Fibroblast of lung (primary cell): ENCODE data around the gene HDAC4.

Source experiments
- EZH2 ChIP-seq: IDR thresholded peaks from 2 replicates; pipeline ENCODE4 v1.5.1; 2012; ENCODE audit warnings: low read length, control low read depth, mild to moderate bottlenecking; ENCODE audit errors: missing control alignments
- TF ChIP-seq, protein P1 (sequence below), 2 donors: IDR thresholded peaks in 1 of 2; conservative IDR thresholded peaks in 1 of 2; 1 replicate in 1 of 2; 2 replicates in 1 of 2; pipeline ENCODE4 v1.5.1; 2011 to 2012; ENCODE audit warnings: low read length in 2 of 2, control low read depth in 1 of 2, inconsistent platforms in 1 of 2, low read depth in 1 of 2, mild to moderate bottlenecking in 1 of 2

GRCh38 chr2:239436669-239437335, 36.0 kb upstream of the HDAC4 start:
- TF ChIP-seq, protein P1, sequence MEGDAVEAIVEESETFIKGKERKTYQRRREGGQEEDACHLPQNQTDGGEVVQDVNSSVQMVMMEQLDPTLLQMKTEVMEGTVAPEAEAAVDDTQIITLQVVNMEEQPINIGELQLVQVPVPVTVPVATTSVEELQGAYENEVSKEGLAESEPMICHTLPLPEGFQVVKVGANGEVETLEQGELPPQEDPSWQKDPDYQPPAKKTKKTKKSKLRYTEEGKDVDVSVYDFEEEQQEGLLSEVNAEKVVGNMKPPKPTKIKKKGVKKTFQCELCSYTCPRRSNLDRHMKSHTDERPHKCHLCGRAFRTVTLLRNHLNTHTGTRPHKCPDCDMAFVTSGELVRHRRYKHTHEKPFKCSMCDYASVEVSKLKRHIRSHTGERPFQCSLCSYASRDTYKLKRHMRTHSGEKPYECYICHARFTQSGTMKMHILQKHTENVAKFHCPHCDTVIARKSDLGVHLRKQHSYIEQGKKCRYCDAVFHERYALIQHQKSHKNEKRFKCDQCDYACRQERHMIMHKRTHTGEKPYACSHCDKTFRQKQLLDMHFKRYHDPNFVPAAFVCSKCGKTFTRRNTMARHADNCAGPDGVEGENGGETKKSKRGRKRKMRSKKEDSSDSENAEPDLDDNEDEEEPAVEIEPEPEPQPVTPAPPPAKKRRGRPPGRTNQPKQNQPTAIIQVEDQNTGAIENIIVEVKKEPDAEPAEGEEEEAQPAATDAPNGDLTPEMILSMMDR (conservative IDR thresholded peaks at IDR 0.05 in 1 of 2, IDR thresholded peaks at IDR 0.05 in 1 of 2; ENCODE audit: low read depth in 1 of 2, low read length in 2 of 2): no peak
- no peak for TF ChIP-seq EZH2
